HG03565 (cell line): ENCODE results near the gene SLC17A5.
"Not testable (repeated sequence)": the region's sequence is repeated elsewhere in the genome, so short reads cannot be mapped to it uniquely, and the experiment has no call there.

Source experiments
- ATAC-seq: cut with Tn5 transposase; IDR thresholded peaks from one replicate; pipeline ENCODE4 v1.9.1; 2021; ENCODE audit warnings: mild to moderate bottlenecking, moderate library complexity; ENCODE audit not compliant: unreplicated experiment

SLC17A5 gene

DNA sequence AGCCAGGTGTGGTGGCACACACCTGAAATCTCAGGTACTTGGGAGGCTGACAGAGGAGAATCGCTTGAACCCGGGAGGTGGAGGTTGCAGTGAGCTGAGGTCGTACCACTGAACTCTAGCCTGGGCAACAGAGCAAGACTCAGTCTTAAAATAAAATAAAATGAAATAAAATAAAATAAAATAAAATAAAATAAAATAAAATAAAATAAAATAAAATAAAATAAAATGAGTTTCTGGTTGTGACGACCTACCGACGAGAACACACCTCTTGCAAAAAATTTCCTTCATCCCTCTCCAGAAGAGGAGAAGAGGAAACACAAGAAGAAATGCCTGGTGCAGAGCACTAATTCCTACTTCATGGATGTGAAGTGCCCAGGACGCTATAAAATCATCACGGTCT, 35.7 kb downstream of the SLC17A5 start:
- ATAC-seq: not testable (repeated sequence)

DNA sequence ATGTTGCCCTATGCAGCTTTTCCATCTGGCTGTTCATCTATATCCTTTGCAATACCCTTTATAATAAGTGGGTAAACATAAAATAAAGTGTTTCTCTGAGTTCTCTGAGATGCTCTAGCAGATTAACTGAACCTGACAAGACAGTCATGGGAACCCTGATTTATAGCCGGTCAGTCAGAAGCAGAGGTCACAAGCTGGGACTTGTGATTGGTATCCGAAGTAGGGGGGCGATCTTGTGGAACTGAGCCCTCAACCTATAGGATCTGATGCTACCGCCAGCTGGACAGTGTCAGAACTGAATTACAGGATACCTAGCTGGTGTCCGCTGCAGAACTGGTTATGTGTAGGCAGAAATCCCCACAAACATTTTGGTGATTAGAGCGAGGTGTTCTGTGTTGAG, 39.0 kb downstream of the SLC17A5 start:
- ATAC-seq: no peak

DNA sequence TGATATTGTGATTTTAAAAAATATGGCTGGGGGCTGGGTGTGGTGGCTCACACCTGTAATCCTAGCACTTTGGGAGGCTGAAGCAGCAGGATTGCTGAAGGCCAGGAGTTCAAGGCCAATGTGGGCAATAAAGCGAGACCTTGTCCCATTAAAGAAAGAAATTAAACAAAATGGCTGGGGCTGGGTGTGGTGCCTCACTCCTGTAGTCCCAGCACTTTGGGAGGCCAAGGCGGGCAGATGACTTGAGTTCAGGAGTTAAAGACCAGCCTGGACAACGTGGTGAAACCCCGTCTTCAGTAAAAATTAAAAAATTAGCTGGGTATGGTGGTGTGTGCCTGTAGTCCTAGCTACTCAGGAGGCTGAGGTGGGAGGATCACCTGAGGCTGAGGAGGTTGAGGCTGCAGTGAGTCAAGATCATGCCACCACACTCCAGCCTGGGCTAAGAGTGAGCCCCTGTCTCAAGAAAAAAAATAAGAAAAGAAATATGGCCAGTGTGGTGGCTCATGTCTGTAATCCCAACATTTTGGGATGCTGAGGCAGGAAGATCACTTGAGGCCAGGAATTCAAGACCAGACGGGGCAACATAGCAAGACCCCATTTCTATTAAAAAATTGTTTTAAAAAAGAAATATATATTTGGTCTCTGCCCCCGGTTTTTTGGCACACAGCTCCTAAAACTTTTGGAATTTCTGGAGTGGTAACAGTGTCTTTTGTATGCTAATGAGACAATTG, 39.8 kb downstream of the SLC17A5 start:
- no peak for ATAC-seq

DNA sequence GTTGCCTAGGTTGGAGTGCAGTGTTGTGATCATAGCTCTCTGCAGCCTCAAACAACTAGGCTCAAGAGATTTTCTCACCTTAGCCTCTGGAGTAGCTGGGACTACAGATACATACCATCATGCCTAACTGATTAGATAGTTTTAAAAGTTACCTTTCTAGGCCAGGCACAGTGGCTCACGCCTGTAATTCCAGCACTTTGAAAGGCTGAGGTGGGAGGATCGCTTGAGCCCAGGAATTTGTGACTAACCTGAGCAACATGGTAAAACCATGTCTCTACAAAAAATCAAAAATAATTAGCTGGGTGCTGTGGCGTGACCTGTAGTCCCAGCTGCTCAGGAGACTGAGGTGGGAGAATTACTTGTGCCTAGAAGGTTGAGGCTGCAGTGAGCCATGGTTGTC, 41.2 kb downstream of the SLC17A5 start:
- no peak for ATAC-seq

DNA sequence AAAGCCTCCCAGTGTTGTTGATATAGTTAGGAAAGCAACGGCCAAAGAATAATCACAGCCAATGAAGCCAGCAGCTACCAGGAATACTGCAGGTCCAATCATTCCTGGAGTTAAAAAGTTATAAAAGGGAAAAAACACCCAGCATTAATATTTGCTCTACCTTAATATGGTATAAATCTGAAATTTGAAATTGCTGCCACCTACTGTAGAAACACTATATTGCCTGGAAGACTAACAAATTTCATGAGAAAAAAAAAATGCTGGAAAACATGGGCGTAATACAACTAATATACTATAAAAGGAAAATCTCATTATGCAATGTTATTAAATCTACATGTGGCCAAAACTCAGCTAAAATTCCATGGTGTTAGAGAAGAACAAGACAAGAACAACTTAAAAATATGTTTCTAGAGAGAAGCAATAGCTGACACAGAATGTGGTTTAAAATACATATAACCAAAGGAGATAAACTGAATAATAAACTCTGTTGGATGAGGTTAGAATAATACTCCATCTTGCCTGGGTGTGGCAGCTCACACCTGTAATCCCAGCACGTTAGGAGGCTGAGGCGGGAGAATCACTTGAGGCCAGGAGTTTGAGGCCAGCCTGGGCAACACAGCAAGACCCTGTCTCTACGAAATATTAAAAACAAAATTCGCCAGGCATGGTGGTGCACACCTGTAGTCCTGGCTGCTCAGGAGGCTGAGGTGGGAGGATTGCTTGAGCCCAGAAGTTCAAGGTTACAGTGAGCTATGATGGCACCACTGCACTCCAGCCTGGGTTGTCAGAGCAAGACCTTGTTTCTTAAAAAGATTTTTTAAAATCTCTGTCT, 43.1 kb downstream of the SLC17A5 start:
- no peak for ATAC-seq

DNA sequence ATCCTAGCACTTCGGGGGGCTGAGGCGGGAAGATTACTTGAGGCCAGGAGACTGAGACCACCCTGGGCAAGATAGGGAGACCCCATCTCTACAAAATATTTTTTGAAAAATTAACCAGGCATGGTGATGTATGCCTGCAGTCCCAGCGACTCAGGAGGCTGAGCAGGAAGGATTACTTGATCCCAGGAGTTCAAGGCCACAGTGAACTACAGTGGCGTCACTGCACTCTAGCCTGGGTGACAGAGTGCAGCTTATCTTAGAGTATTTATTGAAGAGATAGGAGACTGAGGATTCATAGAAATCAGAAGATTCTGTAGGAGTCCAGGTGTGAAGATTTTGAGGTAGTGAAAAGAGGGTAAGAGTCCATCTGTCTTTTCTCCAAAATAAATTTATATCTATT, 45.0 kb downstream of the SLC17A5 start:
- ATAC-seq: no peak

DNA sequence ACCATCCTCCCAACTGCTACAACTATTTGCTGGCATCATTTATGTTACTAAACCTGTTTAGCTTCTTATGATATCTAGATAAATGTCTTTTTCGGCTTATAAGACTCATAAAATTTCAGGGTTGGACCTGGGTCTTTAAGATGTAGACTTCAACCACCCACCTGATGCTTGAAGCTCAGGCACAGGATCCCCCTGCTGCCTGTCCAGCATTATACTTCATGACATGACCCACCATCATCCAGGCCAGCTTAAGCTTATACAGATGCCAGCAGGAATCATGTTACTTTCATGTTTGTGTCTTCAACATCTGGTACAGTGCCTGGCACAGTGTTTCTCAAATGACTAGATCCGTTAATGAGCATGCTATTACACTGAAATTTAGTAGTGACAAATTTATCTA, 47.4 kb downstream of the SLC17A5 start:
- ATAC-seq: no peak

DNA sequence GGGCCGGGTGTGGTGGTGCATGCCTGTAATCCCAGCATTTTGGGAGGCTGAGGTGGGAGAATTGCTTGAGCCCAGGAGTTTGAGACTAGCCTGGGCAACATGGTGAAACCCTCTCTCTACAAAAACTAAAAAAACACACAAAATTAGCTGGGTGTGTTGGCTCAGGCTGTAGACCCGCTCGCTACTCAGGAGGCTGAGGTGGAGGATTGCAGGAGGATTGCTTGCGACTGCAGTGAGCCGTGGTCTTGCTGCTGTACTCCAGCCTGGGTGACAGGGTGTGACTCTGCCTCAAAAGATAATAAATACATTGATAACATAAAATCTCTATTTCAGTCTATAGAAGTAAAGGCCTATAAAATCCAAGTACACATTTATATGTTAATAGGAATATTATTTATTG, 49.3 kb downstream of the SLC17A5 start:
- ATAC-seq: no peak

DNA sequence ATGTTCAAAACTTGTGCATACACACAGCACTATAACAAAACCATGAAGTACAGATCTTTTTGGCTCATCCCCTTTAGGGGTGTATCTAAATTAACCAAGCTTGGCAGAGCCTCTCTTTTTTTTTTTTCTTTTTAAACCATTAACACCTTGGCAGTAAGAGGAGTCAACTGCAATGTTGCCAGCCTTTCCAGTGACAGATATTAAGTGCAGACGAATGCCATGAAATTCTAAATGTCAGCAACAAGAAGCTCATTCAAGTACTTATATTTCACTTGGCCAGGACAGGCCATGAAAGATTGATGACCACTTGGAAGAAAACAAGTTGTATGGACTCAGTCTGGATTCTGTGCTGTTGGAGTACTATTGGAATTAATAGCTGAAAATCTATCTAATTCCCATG, 49.8 kb downstream of the SLC17A5 start:
- ATAC-seq: no peak

DNA sequence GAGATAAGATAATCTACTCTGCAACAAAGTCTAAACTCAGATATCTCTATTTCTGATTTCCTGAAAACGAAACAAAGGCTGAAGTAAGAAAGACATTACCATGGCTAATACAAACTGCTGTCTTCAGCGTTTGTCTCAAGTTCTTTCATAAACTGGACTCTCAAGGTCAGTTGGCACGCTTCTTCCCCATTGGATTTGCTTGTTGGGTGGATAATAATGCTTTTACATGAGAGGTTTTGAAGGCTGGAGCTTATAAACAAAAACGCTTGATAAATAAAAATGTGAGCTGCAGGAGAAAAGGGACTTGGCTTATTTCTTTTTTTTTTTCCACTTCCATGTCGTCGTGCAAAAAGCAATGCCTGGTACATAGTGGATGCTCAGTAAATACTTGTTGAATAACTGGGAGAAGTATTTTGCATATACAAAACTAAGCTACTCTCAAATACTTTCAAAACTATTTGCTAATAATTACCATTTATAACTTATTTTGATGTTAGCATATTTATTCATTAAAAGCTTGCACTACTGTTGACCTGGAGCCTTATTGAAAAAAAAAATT, 67.3 kb downstream of the SLC17A5 start:
- ATAC-seq: peak; percentile 6

DNA sequence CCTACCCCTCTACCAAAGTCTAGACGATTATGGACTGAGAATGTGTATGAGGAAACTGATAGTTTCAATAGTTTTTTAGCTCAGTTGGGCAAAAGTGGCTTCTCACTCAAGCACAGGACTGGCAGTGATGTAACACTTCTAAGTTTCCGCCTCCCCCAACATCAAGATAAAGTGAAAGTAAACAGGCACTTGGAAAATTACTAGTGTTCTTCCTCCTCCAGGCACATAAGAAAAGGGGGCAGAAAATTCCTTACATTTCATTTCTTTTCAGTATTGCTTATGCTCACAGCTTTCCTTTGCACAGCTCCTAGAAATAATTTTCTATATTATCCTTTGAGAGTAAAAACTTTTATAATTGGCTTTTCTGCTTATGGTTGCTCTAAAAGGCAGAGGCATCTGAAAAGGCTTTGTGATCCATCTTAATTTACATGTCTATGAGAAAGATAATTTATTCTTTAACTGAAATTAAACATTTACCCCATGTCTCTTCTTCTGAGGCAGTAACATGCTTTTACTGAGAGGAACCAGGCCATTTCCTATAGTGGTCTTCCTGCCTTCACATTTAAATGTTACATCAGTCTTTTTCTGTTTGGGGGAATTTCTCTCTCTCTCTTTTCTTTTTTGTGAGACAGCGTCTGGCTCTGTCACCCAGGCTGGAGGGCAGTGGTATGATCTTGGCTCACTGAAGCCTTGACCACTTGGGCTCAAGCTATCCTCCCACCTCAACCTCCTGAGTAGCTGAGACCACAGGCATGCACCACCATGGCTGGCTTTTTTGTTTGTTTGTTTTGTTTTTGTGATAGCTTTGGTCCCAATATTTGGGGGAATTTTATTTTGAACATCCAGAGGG, 68.0 kb downstream of the SLC17A5 start:
- ATAC-seq: peak; percentile 71

DNA sequence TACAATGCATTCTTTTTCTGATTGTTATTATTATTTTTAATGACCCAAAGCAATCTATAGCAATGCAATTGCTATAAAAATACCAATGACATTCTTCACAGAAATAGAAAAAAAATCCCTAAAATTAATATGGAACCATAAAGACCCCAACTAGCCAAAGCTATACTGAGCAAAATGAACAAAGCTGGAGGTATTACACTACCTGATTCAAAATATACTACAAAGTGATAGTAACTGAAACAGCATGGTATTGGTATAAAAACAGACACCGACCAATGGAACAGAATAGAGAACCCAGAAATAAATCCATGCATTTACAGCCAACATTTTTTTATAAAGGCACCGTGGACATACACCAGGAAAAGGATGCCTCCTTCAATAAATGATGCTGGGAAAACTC, 72.5 kb downstream of the SLC17A5 start:
- no peak for ATAC-seq

DNA sequence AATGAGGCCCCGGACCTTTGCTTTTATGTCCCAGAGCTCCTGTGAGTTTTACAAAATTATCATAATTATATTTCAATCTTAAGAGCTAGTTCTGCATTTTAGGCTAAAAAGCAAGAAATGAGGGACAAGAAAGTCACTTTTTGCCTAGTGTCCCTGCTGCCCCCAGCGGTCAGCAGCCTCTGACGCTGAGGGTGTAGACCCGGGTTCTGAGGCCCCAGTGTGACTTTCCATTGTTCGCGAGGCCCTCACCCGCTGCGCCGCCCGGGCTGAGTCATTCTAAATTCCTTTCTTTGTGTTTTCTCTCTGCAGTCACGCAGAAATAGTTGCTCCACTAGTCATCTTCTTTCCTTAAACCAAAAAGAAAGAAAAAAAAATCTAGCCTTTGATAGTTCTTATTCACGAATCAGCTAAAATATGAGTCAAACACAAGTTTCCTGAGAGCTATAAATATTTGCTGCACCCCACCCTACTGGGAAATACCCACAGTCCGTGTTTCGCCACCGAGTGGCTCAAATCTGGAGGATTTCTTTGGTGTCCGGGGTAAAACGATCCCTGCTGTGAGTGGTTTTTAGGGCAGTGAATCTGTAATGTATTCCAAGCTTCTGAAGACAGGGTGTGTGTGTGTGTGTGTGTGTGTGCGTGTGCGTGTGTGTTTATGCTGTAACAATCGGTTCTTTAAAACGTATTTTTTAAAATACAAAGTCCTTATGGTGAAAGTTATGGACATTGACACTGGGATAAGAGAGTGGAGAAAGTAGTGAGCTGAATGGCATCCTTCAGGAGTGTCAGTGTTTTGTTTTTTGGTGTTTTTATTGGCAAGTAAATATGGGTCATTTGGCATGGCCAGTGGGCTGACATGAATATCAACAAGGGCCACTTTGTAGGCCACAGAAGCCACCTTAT, 73.3 kb downstream of the SLC17A5 start:
- peak; percentile 72 for ATAC-seq

DNA sequence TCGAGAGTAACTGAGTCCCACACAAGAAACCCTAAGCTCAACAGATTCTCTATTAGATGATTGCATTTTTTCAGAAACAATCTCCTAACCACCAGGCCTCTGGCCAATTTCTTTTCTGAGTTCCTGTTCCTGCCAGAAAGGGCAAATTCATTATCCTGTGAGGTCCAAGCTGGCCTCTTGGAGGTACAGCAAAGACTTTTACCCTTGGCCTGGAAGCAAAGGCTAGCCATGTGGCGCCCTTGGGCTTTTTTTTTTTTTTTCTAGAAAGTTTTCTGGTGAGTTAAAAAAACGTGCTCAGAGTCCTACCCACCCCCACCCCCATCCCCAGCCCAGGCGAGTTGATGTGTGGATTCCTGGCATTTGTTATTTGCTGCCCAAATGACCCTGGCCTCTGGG, 73.9 kb downstream of the SLC17A5 start:
- no peak for ATAC-seq

DNA sequence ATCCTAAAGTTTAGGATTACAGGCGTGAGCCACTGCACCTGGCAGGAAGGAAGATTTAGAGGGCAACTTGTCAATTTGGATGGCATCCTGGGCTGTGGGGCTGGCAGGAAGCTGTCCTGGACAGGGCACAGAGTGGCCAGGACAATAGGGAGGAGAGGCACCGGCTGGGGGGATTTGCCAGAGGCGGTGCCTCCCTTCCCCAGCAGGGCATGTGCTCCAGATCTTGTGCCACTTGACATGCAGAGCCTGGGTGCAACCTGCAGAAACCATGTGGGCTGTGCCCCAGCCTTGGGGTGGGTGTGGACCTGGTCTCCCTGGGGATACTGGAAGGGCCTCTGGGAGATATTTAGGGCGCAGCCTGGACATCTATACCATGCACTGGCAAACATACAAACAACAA, 74.4 kb downstream of the SLC17A5 start:
- no peak for ATAC-seq

DNA sequence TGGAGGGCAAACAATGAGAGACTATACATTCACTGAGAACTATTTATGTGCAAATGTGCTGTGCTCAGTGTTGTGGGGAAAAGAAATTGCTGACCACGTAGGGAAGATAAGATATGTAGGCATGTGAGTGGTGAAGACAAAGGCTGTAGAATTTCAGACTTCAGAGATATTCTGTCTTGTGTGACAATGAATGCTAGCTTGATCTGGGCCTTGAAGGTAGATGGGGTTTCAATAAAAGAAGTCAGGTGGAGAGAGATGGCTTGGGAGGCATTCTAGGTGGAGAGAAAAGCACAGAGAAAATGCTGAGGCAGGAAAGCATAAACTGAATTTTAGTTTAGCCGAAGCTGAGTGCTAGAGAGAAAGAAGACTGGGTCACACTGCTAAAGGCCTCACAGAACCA, 76.1 kb downstream of the SLC17A5 start:
- no peak for ATAC-seq

DNA sequence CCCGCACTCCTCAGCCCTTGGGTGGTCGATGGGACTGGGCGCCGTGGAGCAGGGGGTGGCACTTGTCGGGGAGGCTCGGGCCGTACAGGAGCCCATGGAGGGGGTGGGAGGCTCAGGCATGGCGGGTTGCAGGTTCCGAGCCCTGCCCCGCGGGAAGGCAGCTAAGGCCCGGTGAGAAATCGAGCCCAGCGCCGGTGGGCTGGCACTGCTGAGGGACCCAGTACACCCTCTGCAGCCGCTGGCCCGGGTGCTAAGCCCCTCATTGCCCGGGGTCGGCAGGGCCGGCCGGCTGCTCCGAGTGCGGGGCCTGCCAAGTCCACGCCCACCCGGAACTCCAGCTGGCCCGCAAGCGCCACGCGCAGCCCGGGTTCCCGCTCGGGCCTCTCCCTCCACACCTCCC, 81.3 kb downstream of the SLC17A5 start:
- not testable (repeated sequence) for ATAC-seq

DNA sequence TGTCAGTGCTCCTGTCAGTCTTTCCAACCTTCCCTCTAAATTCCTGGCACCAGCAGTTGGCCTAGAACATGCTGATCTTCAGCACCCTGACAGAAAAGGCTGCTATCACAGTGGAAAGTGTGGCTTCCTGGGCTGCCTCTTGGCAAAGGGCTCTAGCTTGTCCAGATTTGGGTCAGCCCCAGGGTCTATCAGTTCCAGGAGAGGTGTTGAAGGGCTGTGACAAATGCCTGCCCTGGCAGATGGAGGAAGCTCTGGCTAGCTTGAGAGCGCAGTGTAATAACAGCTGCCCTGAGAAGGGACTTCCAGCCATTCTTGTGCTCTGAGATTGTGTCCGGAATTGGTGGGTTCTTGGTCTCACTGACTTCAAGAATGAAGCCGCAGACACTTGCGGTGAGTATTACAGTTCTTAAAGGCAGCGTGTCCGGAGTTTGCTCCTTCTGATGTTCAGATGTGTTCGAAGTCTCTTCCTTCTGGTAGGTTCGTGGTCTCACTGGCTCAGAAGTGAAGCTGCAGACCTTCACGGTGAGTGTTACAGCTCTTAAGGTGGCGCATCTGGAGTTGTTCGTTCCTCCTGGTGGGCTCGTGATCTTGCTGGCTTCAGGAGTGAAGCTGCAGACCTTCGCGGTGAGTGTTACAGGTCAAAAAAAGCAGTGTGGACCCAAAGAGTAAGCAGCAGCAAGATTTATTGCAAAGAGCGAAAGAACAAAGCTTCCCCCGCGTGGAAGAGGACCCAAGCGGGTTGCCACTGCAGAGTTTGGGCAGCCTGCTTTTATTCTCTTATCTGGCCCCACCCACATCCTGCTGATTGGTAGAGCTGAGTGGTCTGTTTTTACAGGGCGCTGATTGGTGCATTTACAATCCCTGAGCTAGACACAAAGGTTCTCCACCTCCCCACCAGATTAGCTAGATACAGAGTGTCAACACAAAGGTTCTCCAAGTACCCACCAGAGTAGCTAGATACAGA, 82.3 kb downstream of the SLC17A5 start:
- not testable (repeated sequence) for ATAC-seq

DNA sequence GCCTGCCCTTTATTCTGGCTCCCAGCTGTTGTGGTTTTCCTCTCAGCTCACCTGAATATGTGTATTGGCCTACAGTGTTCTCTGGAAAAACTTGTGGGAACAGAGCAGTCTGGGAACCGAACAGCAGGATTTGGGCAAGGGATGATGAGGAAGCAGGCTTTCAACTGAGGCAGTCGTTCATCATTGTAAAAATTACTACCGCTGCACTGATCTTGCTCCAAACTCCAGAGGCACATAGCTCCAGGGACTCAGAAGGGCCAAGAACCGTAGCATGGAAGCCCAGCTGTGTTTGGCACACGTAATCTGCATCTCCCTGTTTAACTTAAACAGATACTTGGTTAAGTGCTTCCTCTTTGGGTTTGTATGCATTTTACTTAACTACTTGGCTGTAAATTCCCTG, 84.7 kb downstream of the SLC17A5 start:
- ATAC-seq: no peak
